ENCODE results near the gene TF. TPM values are rescaled to one million over a fixed set of nuclear protein-coding genes. Genes with fewer than 3 reads are reported as not detected.

TF gene
- total RNA-seq, 1 experiment from 2014 or later, result 0.09 TPM

- Mint-ChIP-seq H3K27me3 (ENCODE audit: low read depth) (peaks cover 2% of the 10 kb centered on the region; the same call in 1 of the 2 replicates), H3K36me3 (ENCODE audit: insufficient read depth in 1 of 3, low read depth in 3 of 3) (peaks cover 0 to 2% (median 0%) of the 10 kb centered on the region in 3 experiments; a peak in 2 of 7 replicates), H3K4me1 (no peaks in the 10 kb centered on the region), H3K27ac (0 out of 7 replicates have a peak overlapping the region, but pooled peaks of 1 of the 3 experiments have one; percentile 44), H3K9me3 (peaks cover 0 to 4% of the 10 kb centered on the region in 2 experiments; a peak in 2 of 5 replicates), H3K4me3 (no peak overlapping the region)
- Histone ChIP-seq H3K79me1 (ENCODE audit: insufficient read depth, low read depth, low read length, poor library complexity, severe bottlenecking) (no peaks in the 10 kb centered on the region), H2BK15ac (ENCODE audit: low read depth, low read length) (no peak overlapping the region), H3T11ph (ENCODE audit: low read length) (no peak overlapping the region), H3K4me1 (ENCODE audit: insufficient read depth, low read length) (no peaks in the 10 kb centered on the region), H3K14ac (ENCODE audit: insufficient read depth, low read length) (no peak overlapping the region), H2BK5ac (ENCODE audit: insufficient read length, low read length) (no peak overlapping the region), H2AFZ (ENCODE audit: low read length) (no peak overlapping the region), H3K18ac (ENCODE audit: insufficient read length, low read depth, low read length) (no peak overlapping the region), H3K4me2 (ENCODE audit: insufficient read depth, insufficient read length, low read length) (no peak overlapping the region), H3K27ac (ENCODE audit: insufficient read length, low read depth, low read length) (no peak overlapping the region), H2AK5ac (ENCODE audit: insufficient read length, low read length) (no peak overlapping the region), H3K27me3 (ENCODE audit: insufficient read depth, low read length) (no peaks in the 10 kb centered on the region), H3K23ac (ENCODE audit: insufficient read length, low read depth, low read length) (no peak overlapping the region), H4K20me1 (ENCODE audit: control insufficient read depth, insufficient read depth, insufficient read length) (no peaks in the 10 kb centered on the region), H2BK120ac (ENCODE audit: low read depth, low read length, poor library complexity, severe bottlenecking) (no peak overlapping the region), H2BK12ac (ENCODE audit: insufficient read length, low read depth, low read length) (no peak overlapping the region), H4K91ac (ENCODE audit: insufficient read length, low read depth, low read length) (no peak overlapping the region), H4K5ac (ENCODE audit: insufficient read length, low read depth, low read length) (no peak overlapping the region), H3K79me2 (ENCODE audit: insufficient read depth, low read length) (no peaks in the 10 kb centered on the region), H3K23me2 (ENCODE audit: insufficient read length, low read depth, low read length, poor library complexity, severe bottlenecking) (no peaks in the 10 kb centered on the region), H3K4ac (ENCODE audit: low read depth, low read length) (no peak overlapping the region), H3K9me3 (ENCODE audit: control insufficient read depth, low read depth, low read length) (no peaks in the 10 kb centered on the region), H2BK20ac (ENCODE audit: low read depth, low read length, poor library complexity, severe bottlenecking) (no peak overlapping the region), H4K8ac (replicated peaks; ENCODE audit: insufficient read length, low read depth, low read length) (no peak overlapping the region), H3K56ac (ENCODE audit: insufficient read length, low read depth, low read length) (no peak overlapping the region), H3K9ac (ENCODE audit: extremely low read depth, insufficient read length, low read length) (no peak overlapping the region)
- no peak for DNase-seq
- TF ChIP-seq, protein P1, sequence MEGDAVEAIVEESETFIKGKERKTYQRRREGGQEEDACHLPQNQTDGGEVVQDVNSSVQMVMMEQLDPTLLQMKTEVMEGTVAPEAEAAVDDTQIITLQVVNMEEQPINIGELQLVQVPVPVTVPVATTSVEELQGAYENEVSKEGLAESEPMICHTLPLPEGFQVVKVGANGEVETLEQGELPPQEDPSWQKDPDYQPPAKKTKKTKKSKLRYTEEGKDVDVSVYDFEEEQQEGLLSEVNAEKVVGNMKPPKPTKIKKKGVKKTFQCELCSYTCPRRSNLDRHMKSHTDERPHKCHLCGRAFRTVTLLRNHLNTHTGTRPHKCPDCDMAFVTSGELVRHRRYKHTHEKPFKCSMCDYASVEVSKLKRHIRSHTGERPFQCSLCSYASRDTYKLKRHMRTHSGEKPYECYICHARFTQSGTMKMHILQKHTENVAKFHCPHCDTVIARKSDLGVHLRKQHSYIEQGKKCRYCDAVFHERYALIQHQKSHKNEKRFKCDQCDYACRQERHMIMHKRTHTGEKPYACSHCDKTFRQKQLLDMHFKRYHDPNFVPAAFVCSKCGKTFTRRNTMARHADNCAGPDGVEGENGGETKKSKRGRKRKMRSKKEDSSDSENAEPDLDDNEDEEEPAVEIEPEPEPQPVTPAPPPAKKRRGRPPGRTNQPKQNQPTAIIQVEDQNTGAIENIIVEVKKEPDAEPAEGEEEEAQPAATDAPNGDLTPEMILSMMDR (conservative IDR thresholded peaks at IDR 0.05), result no peak
- no CpG with 5 or more reads among the region's 2 CpGs for WGBS (ENCODE audit: extremely low coverage, insufficient read length, low lambda C conversion rate)
These were observed 46.7 kb upstream of the TF start for GRCh38 chr3:133699467-133699866.

Measured in H9 (cell line).